SK-N-MC (cell line): ENCODE measurements around the gene ZNF23.

ENCODE experiments used
- DNase-seq: peaks from one replicate; pipeline ENCODE4 v3.0.0-alpha.2; 2011; ENCODE audit warnings: low read depth, low spot score
- H3K27ac ChIP-seq: fragments of 200-600 bp; sonication (generic); 2 replicates; pipeline ENCODE4 v1.5.1; 2016; ENCODE audit warnings: mixed run types
- H3K36me3 ChIP-seq: fragments of 200-600 bp; sonication (generic); 2 replicates; pipeline ENCODE4 v1.6.1; 2017; ENCODE audit warnings: antibody characterized with exemption, low read length, mixed read lengths; ENCODE audit not compliant: insufficient read depth
- H3K4me3 ChIP-seq: fragments of 200-600 bp; sonication (generic); 2 replicates; pipeline ENCODE4 v1.5.1; 2016
- H3K9ac ChIP-seq: fragments of 200-600 bp; sonication (generic); 2 replicates; pipeline ENCODE4 v1.8.0; 2017; ENCODE audit warnings: mixed run types, mixed read lengths; ENCODE audit not compliant: insufficient read length
- H3K9me3 ChIP-seq: fragments of 200-600 bp; sonication (generic); 2 replicates; pipeline ENCODE4 v1.6.1; 2017; ENCODE audit warnings: low read depth, mild to moderate bottlenecking, antibody characterized with exemption, low read length, moderate library complexity, mixed read lengths
- EZH2 ChIP-seq: fragments of 200-600 bp; sonication (generic); IDR thresholded peaks from one replicate; pipeline ENCODE4 v1.6.1; 2017; ENCODE audit warnings: antibody characterized with exemption
- FOXP2 ChIP-seq: optimal IDR thresholded peaks from 2 replicates; pipeline ENCODE3; 2011; ENCODE audit warnings: mild to moderate bottlenecking, moderate library complexity; ENCODE audit not compliant: insufficient read depth; ENCODE audit errors: extremely low read length, control extremely low read depth
- POLR2AphosphoS5 ChIP-seq: IDR thresholded peaks from 2 replicates; pipeline ENCODE4 v1.6.1; 2012; ENCODE audit warnings: mild to moderate bottlenecking, low read depth, low read length, borderline replicate concordance

The ZNF23 gene

DNA sequence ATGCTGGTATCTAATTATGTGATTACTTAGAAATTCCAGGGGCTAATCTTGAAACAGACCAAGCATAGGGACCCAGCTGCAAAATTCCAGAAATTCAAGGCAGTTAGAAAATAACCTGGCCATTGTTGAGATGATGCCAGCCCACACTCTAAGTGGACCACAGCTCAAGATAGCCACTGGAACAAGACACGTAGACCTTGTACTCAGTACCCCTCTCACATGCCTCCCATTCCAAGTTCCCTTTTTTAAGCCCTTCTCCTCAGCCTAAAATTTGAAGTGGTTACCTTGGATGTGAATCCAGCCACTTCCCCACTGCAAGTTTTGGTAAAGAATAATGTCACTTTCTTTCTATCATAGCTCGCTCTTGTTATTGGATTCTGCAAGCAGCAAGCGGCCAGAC, 31.2 kb upstream of the ZNF23 start:
- Histone ChIP-seq H3K27ac (no peak overlapping the region), H3K4me3 (no peak overlapping the region), H3K36me3 (no peaks in the 10 kb centered on the region), H3K9ac (no peak overlapping the region), H3K9me3 (no peaks in the 10 kb centered on the region)
- TF ChIP-seq FOXP2: no peak
- TF ChIP-seq POLR2AphosphoS5: no peak
- no peak for TF ChIP-seq EZH2
- no peak for DNase-seq

GRCh38 chr16:71492786-71493185, 30.7 kb upstream of the ZNF23 start:
- H3K27ac ChIP-seq: no peak overlapping the region
- TF ChIP-seq POLR2AphosphoS5 (no peak), EZH2 (no peak)

DNA sequence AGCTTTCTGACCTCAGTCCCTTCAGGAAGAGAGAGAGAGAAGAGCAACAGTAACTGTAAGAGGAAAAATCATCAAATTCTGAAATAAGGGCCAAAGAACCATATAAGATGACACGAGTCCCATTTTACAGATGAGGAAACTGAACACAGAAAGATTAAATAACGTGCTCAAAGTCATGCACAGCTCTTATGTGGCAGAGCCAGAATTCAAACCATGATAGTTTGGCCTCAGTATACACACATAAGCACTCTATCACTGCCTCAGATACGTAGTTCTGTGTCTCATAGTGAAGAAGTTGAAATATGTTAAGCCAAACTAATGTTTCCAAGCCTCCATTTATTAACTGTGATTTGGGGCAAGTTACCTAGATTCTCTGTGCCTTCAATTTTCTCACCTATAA, 29.0 kb upstream of the ZNF23 start:
- TF ChIP-seq FOXP2: no peak
- TF ChIP-seq EZH2: no peak
- no peak for TF ChIP-seq POLR2AphosphoS5

More at GRCh38 chr16:71492786-71493185, 30.7 kb upstream of the ZNF23 start:
- H3K9ac ChIP-seq: no peak overlapping the region
- H3K4me3 ChIP-seq: no peak overlapping the region
- H3K9me3 ChIP-seq: no peaks in the 10 kb centered on the region
- no peaks in the 10 kb centered on the region for H3K36me3 ChIP-seq
- no peak for DNase-seq

GRCh38 chr16:71490361-71490760, 28.3 kb upstream of the ZNF23 start:
- TF ChIP-seq FOXP2 (no peak), POLR2AphosphoS5 (no peak)
- Histone ChIP-seq H3K4me3 (no peak overlapping the region), H3K27ac (no peak overlapping the region), H3K36me3 (no peaks in the 10 kb centered on the region), H3K9ac (no peak overlapping the region), H3K9me3 (no peaks in the 10 kb centered on the region)
- no peak for DNase-seq

More for the DNA sequence above, 29.0 kb upstream of the ZNF23 start:
- Histone ChIP-seq H3K4me3 (no peak overlapping the region), H3K27ac (no peak overlapping the region), H3K36me3 (no peaks in the 10 kb centered on the region), H3K9me3 (no peaks in the 10 kb centered on the region), H3K9ac (no peak overlapping the region)
- no peak for DNase-seq

DNA sequence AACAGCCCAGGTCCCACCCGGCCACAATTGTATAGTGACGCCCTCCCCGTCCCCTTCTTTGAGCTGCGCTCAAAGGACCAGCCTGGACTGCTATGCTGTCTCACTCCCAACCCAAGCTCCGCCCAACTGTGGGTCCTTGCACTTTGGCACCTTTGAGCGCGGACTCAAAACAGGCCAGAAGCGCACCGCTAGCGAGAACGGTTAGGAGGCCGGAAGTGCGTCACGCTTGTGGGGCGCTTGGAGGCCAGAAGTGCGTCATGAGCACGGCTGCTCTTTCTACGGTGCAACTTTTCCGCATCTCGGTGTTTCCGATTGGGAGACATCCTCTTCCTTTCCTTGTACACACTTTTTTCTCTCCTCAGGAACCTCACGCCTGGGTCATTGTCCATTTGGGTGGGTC, 27.1 kb upstream of the ZNF23 start, which contains the start of gene ZNF19:
ZNF19 (minus strand) TSS at position 203 of the 400 bp plus-strand sequence. CDS start 7,210 bp downstream, outside the sequence.
- no peak for DNase-seq
- no peak within 1 kb of the TSS for H3K4me3 ChIP-seq
- no peaks in the 10 kb centered on the region for H3K9me3 ChIP-seq
- no peaks in the 10 kb centered on the region for H3K36me3 ChIP-seq
- TF ChIP-seq FOXP2 (no peak), POLR2AphosphoS5 (no peak), EZH2 (no peak)
- H3K27ac ChIP-seq: no peak within 1 kb of the TSS
- no peak within 1 kb of the TSS for H3K9ac ChIP-seq

- TF ChIP-seq POLR2AphosphoS5 (peak; percentile 75; the same call in 1 of the 2 replicates), FOXP2 (no peak)
- Histone ChIP-seq H3K9ac (peak overlapping the region; percentile 76), H3K27ac (peak overlapping the region; percentile 81; the same call in 1 of the 2 replicates), H3K9me3 (no peaks in the 10 kb centered on the region), H3K4me3 (peak overlapping the region; percentile 87), H3K36me3 (no peaks in the 10 kb centered on the region)
- peak; percentile 45 for DNase-seq
These were observed 22.2 kb upstream of the ZNF23 start for GRCh38 chr16:71484006-71484893.

DNA sequence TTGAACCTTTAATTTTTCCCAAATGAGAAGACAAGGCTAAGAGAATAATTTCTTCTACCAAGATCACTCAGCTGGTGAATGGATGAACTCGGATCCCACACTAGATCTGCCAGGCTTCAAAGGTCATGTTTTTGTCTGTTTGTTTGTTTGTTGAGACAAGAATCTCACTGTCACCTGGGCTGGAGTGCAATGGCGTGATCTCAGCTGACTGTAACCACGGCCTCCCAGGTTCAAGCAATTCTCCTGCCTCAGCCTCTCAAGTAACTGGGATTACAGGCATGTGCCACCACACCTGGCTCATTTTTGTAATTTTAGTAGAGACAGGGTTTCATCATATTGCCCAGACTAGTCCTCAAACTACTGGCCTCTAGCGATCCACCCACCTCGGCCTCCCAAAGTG, 20.5 kb upstream of the ZNF23 start:
- Histone ChIP-seq H3K4me3 (no peak overlapping the region), H3K9me3 (no peaks in the 10 kb centered on the region), H3K36me3 (no peaks in the 10 kb centered on the region), H3K27ac (no peak overlapping the region), H3K9ac (no peak overlapping the region)
- DNase-seq: no peak
- TF ChIP-seq POLR2AphosphoS5 (no peak), FOXP2 (no peak), EZH2 (no peak)

DNA sequence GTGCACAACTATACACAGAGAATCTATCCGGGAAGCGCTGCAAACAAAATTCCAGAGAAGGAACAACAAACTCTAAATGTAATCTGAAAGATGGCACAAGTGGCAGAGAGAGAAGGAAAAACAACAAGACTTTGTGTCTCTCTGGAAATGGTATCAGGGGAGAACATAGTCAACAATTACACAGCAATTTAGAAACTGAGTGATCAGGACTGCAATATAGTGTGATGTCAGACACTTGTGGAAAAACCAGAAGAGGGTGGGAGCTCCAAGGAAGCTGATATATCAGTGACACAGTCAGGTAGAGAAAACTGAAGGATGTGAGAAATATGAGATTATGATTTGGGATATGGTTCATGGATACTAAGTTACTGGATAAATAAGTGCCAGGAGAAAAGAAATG, 18.9 kb upstream of the ZNF23 start:
- TF ChIP-seq POLR2AphosphoS5: no peak
- H3K36me3 ChIP-seq: no peaks in the 10 kb centered on the region
- no peak overlapping the region for H3K27ac ChIP-seq

DNA sequence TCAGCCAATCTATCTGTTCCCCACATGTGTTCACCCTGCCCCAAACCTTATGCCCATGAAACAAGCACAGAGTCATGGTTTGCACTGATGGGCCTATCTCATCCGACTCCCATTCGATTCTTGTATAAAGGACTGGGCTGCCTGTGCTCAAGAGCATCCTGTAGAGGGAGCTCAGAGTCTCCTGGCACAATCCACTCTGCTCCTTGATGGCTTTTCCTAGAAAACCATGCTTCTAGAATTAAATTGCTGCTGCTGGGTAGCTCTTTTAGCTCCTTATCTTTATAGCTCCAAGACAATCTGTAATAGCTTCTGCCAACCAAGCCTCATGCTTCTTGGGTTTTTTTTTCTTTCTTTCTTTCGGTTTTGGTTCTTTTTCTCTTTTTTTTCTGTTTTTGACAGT, 17.4 kb upstream of the ZNF23 start:
- H3K4me3 ChIP-seq: no peak overlapping the region
- no peak overlapping the region for H3K27ac ChIP-seq
- DNase-seq: no peak
- H3K9me3 ChIP-seq: no peaks in the 10 kb centered on the region
- H3K9ac ChIP-seq: no peak overlapping the region
- H3K36me3 ChIP-seq: no peaks in the 10 kb centered on the region
- TF ChIP-seq POLR2AphosphoS5 (no peak), FOXP2 (no peak), EZH2 (no peak)

More for the DNA sequence above, 18.9 kb upstream of the ZNF23 start:
- DNase-seq: no peak
- H3K9me3 ChIP-seq: no peaks in the 10 kb centered on the region
- no peak overlapping the region for H3K9ac ChIP-seq
- H3K4me3 ChIP-seq: no peak overlapping the region
